Breast epithelium (tissue), 3 donors: Measurements from ENCODE around the gene MASP1.

Experiments used
- POLR2A ChIP-seq: fragments of 450-650 bp; IDR thresholded peaks from one replicate; pipeline ENCODE4 v1.6.1; 2016; ENCODE audit warnings: antibody characterized with exemption, mild to moderate bottlenecking, moderate library complexity
- POLR2AphosphoS5 ChIP-seq, 3 donors: sonication (generic); formaldehyde crosslinking; IDR thresholded peaks; one replicate each; pipeline ENCODE4 v1.6.1; 2017; ENCODE audit warnings: antibody characterized with exemption in 3 of 3
- TF ChIP-seq, protein P1 (sequence below), 3 donors: fragments of 450-650 bp; IDR thresholded peaks; one replicate each; pipeline ENCODE4 v1.5.1; 2016 to 2017; ENCODE audit warnings: antibody characterized with exemption in 3 of 3, mild to moderate bottlenecking in 3 of 3, moderate library complexity in 3 of 3

DNA sequence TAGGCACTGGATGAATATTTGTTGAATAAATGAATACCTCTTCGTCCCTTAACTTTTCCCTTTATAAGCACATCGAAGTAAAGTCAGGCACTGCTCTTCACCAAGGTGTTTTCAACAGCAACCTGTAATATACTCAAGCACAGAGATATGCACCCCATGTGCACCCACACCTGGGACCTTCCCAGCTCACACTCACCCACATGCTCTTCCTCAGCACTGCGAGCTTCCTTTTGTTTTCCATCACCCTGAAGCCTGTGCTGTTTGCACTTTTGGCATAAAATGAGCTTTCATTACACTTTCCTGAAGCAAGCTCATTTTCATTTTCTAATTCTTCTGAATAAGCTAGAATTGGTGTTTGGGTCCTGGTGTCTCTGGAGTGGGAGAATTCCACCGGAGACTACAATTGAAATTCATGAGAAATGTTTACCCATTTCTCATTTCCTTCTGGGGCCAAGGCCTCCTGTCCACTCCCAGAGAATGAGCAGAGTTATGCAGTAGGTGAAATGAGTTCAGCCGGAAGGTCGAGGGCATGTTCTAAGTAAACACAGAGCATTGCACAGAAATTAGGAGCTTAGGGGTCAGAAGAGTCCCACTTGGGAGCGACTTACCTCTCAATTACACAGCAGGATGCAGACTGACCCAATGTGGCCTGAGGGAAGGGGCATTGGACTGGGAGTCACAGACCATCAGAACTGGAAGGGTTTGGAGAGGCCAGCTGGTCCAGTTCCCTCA lies 15.0 kb downstream of the MASP1 start:
- TF ChIP-seq, protein P1, sequence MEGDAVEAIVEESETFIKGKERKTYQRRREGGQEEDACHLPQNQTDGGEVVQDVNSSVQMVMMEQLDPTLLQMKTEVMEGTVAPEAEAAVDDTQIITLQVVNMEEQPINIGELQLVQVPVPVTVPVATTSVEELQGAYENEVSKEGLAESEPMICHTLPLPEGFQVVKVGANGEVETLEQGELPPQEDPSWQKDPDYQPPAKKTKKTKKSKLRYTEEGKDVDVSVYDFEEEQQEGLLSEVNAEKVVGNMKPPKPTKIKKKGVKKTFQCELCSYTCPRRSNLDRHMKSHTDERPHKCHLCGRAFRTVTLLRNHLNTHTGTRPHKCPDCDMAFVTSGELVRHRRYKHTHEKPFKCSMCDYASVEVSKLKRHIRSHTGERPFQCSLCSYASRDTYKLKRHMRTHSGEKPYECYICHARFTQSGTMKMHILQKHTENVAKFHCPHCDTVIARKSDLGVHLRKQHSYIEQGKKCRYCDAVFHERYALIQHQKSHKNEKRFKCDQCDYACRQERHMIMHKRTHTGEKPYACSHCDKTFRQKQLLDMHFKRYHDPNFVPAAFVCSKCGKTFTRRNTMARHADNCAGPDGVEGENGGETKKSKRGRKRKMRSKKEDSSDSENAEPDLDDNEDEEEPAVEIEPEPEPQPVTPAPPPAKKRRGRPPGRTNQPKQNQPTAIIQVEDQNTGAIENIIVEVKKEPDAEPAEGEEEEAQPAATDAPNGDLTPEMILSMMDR (IDR thresholded peaks at IDR 0.05): no peak
- TF ChIP-seq POLR2A: no peak
- TF ChIP-seq POLR2AphosphoS5 (IDR thresholded peaks at IDR 0.05): no peak
